Ovary (tissue), 3 donors: Measurements from ENCODE around the gene ZFP91.

Experiments used
- EP300 ChIP-seq: sonication (generic); formaldehyde crosslinking; IDR thresholded peaks from one replicate; pipeline ENCODE4 v1.6.1; 2017; ENCODE audit warnings: antibody characterized with exemption
- POLR2A ChIP-seq: fragments of 450-650 bp; IDR thresholded peaks from one replicate; pipeline ENCODE4 v1.6.1; 2017; ENCODE audit warnings: antibody characterized with exemption, mild to moderate bottlenecking, moderate library complexity
- TF ChIP-seq, protein P1 (sequence below), 3 donors: fragments of 450-650 bp in 2 of 3; fragments of 200-600 bp in 1 of 3; IDR thresholded peaks; one replicate each; pipeline versions ENCODE4 v1.5.1 to v1.8.0; 2016 to 2022; ENCODE audit warnings: antibody characterized with exemption in 3 of 3, mild to moderate bottlenecking in 1 of 3
- donor health status: DM: no; HTN: no; CAD: no.

DNA sequence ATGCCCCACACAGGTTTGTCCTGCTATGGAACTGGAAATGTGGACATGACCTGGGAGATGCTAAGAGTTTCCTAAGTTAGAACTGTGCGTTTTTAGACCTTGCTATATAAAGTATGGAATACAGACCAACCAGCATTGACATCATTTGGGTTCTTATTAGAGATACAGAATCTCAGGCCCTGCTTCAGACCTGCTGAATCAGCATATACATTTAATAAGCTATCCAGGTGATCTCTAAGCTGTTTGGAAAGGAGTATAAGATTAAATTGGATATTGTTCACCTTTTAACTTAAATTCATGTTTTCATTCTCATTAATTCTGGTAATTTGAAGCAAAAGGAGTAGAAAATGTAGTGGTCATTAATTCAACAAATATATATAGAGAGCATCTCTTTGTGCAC is 36.7 kb downstream of the ZFP91 start:
- TF ChIP-seq EP300 (no peak), POLR2A (no peak)
- TF ChIP-seq, protein P1, sequence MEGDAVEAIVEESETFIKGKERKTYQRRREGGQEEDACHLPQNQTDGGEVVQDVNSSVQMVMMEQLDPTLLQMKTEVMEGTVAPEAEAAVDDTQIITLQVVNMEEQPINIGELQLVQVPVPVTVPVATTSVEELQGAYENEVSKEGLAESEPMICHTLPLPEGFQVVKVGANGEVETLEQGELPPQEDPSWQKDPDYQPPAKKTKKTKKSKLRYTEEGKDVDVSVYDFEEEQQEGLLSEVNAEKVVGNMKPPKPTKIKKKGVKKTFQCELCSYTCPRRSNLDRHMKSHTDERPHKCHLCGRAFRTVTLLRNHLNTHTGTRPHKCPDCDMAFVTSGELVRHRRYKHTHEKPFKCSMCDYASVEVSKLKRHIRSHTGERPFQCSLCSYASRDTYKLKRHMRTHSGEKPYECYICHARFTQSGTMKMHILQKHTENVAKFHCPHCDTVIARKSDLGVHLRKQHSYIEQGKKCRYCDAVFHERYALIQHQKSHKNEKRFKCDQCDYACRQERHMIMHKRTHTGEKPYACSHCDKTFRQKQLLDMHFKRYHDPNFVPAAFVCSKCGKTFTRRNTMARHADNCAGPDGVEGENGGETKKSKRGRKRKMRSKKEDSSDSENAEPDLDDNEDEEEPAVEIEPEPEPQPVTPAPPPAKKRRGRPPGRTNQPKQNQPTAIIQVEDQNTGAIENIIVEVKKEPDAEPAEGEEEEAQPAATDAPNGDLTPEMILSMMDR (IDR thresholded peaks at IDR 0.05), result no peak
